Measurements from ENCODE around the gene RALGPS1. TPM values are rescaled to one million over a fixed set of nuclear protein-coding genes. Genes with fewer than 3 reads are reported as not detected.

Gene RALGPS1
- total and polyA plus RNA-seq, 2 donors (not counting 1 experiment from before 2014, with no cell fraction given): 19.7 to 39.9 TPM

DNA sequence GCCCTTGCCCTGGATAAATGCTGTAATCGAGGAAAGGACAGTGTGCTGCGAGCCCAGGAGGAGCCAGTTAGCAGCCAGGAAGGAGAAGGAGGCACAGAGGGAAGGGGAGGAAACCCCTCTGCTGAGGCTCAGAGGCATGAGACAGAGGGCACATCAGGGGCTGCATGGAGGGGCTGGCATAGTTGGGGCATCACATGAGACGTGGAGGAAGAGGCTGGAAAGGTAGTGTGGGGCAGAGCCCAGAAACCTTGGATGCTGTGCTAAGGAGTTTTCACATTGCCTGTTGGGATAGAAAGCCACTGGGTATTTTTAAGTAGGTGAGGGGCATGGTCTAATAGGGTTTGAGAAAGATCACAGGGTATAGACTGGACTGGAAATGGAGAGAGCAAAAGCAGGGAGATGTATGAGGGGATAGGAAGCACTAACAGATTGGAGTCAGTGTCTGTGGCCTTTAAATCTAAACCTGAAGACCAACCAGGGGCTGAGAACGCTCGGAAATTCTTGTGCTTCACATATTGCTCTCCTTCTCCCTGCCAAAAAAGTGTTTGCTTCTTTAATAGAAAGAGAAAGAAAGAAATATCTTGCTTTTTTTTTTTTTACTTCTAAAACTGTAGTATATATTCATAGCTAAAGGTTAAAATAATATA, 240.9 kb downstream of the RALGPS1 start:
- H3K27me3 Mint-ChIP-seq: no peaks in the 10 kb centered on the region
- Histone ChIP-seq H3K9ac (ENCODE audit: low read length) (no peak overlapping the region), H4K20me1 (ENCODE audit: control insufficient read depth, insufficient read depth, low read length, poor library complexity, severe bottlenecking) (no peaks in the 10 kb centered on the region), H3K4me3 (ENCODE audit: control extremely low read depth in 1 of 5, extremely low read depth in 1 of 5, insufficient read depth in 1 of 5, low read depth in 2 of 5, low read length in 4 of 5) (no peak overlapping the region), H2AFZ (ENCODE audit: insufficient read depth, low read depth, low read length, poor library complexity, severe bottlenecking) (no peak overlapping the region), H3K27me3 (replicated peaks in 1 of 4; ENCODE audit: control extremely low read depth in 1 of 4, control insufficient read depth in 3 of 4, insufficient read depth in 4 of 4, low read length in 3 of 4) (no peaks in the 10 kb centered on the region), H3K4me2 (replicated peaks; ENCODE audit: low read depth, low read length, poor library complexity, severe bottlenecking) (no peak overlapping the region), H3K36me3 (replicated peaks in 1 of 2; ENCODE audit: control extremely low read depth in 1 of 2, control insufficient read depth in 1 of 2, extremely low read depth in 1 of 2, insufficient read depth in 2 of 2, low read length in 1 of 2) (no peaks in the 10 kb centered on the region), H3K79me2 (ENCODE audit: control insufficient read depth, insufficient read depth, low read length) (no peaks in the 10 kb centered on the region), H3K9me3 (ENCODE audit: control extremely low read depth in 1 of 3, control insufficient read depth in 2 of 3, insufficient read depth in 1 of 3, low read length in 2 of 3) (no peaks in the 10 kb centered on the region), H3K27ac (ENCODE audit: low read length in 2 of 2) (no peak overlapping the region), H3K4me1 (ENCODE audit: control insufficient read depth in 2 of 2, insufficient read depth in 2 of 2, low read length in 2 of 2) (peaks cover 17 to 20% of the 10 kb centered on the region in 2 donors)
- H3K4me3 Mint-ChIP-seq: no peak overlapping the region
- no peaks in the 10 kb centered on the region for H3K9me3 Mint-ChIP-seq (ENCODE audit: insufficient read depth)
- peaks cover 26% of the 10 kb centered on the region for H3K4me1 Mint-ChIP-seq
- ChIA-PET CTCF (interaction anchor here (1.0 to 1.7 kb wide), 2 partner anchors 11 to 15 kb away, joined by 3 to 5 read pairs; no protein-coding TSS in a partner anchor), POLR2A (no interaction called here)
- ATAC-seq (ENCODE audit: low read depth) (no peak), DNase-seq (no peak)
- no peak for TF ChIP-seq CTCF (IDR thresholded peaks at IDR 0.05)
- no peak for TF ChIP-seq EZH2 (IDR thresholded peaks at IDR 0.05; ENCODE audit: borderline replicate concordance, insufficient read depth, low read depth, low read length, poor library complexity, severe bottlenecking)
- intact Hi-C loops (cut with micrococcal nuclease): no loop called here
- peak overlapping the region; percentile 27 for H3K27ac Mint-ChIP-seq
- WGBS (ENCODE audit: insufficient coverage): 96% methylated on average over 3 of the region's 5 CpGs

- POLR2A ChIA-PET: no interaction called here
- Histone ChIP-seq H3K9me3 (ENCODE audit: control extremely low read depth in 1 of 3, control insufficient read depth in 2 of 3, insufficient read depth in 1 of 3, low read length in 2 of 3) (no peaks in the 10 kb centered on the region), H2AFZ (ENCODE audit: insufficient read depth, low read depth, low read length, poor library complexity, severe bottlenecking) (no peak overlapping the region), H3K27ac (ENCODE audit: low read length in 2 of 2) (no peak overlapping the region), H3K27me3 (replicated peaks in 1 of 4; ENCODE audit: control extremely low read depth in 1 of 4, control insufficient read depth in 3 of 4, insufficient read depth in 4 of 4, low read length in 3 of 4) (no peaks in the 10 kb centered on the region), H4K20me1 (ENCODE audit: control insufficient read depth, insufficient read depth, low read length, poor library complexity, severe bottlenecking) (no peaks in the 10 kb centered on the region), H3K79me2 (ENCODE audit: control insufficient read depth, insufficient read depth, low read length) (no peaks in the 10 kb centered on the region), H3K4me3 (ENCODE audit: control extremely low read depth in 1 of 5, extremely low read depth in 1 of 5, insufficient read depth in 1 of 5, low read depth in 2 of 5, low read length in 4 of 5) (no peak overlapping the region), H3K9ac (ENCODE audit: low read length) (no peak overlapping the region), H3K36me3 (replicated peaks in 1 of 2; ENCODE audit: control extremely low read depth in 1 of 2, control insufficient read depth in 1 of 2, extremely low read depth in 1 of 2, insufficient read depth in 2 of 2, low read length in 1 of 2) (no peaks in the 10 kb centered on the region), H3K4me2 (replicated peaks; ENCODE audit: low read depth, low read length, poor library complexity, severe bottlenecking) (no peak overlapping the region), H3K4me1 (ENCODE audit: control insufficient read depth in 2 of 2, insufficient read depth in 2 of 2, low read length in 2 of 2) (peaks cover 11 to 19% of the 10 kb centered on the region in 2 donors)
- Mint-ChIP-seq H3K27me3 (no peaks in the 10 kb centered on the region), H3K4me1 (peaks cover 31% of the 10 kb centered on the region), H3K9me3 (ENCODE audit: insufficient read depth) (no peaks in the 10 kb centered on the region), H3K4me3 (no peak overlapping the region), H3K27ac (no peak overlapping the region)
- intact Hi-C loops (cut with micrococcal nuclease): no loop called here
- DNase-seq: no peak
- TF ChIP-seq EZH2 (IDR thresholded peaks at IDR 0.05; ENCODE audit: borderline replicate concordance, insufficient read depth, low read depth, low read length, poor library complexity, severe bottlenecking) (no peak), CTCF (IDR thresholded peaks at IDR 0.05) (no peak)
- CTCF ChIA-PET: no interaction called here
- 93% methylated on average over 3 of the region's 4 CpGs for WGBS (ENCODE audit: insufficient coverage)
- no peak for ATAC-seq (ENCODE audit: low read depth)
Measured at GRCh38 chr9:127158786-127159324, 244.3 kb downstream of the RALGPS1 start.

All from B cell (primary cell).